ENCODE results near the gene PCBP1.
"Not testable (repeated sequence)": the region's sequence is repeated elsewhere in the genome, so short reads cannot be mapped to it uniquely, and the experiment has no call there.

The PCBP1 gene

DNA sequence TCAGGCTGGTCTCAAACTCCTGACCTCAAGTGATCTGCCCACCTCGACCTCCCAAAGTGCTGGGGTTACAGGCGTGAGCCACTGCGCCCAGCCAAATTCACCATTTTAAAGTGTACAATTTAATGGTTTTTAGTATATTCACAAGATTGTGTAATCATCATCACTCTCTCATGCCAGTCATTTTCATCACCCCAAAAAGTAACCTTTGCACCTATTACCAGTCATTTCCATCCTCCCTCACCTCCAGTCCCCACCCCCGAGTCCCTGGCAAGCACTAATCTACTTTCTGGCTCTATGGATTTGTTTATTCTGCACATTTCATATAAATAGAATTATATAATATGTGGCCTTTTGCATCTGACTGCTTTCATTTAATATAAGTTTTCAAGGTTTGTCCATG lies 10.8 kb downstream of the PCBP1 start:
- DNase-seq (ENCODE audit: low read depth) = no peak

DNA sequence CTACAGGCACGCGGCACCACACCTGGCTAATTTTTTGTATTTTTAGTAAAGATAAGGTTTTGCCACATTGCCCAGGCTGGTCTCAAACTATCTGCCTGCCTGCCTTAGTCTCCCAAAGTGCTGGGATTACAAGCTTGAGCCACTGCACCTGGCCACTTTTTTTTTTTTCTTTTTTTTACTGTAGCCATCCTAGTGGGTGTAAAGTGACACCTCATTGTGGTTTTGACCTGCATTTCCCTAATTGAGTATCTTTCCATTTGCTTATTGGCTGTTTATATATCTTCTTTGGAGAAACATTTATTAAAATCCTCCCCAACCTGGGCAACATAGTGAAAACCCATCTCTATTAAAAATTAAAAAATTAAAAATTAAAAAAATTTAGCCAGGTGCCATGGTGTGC lies 12.0 kb downstream of the PCBP1 start:
- DNase-seq (ENCODE audit: low read depth) = no peak

DNA sequence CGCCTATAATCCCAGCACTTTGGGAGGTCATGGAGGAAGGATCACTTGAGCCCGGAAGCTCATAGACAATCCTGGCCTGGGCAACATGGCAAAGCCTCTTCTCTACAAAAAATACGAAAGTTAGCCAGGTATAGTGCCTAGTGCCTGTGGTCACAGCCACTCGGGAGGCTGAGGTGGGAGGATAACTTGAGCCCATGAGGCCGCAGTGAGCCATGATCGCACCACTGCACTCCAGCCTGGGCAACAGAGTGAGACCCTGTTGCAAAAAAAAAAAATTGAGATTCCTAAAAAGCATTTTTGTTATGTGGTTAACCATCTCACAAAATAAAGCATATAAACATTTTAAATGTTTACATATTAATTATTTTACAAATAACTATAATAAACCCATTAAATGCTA lies 13.9 kb downstream of the PCBP1 start:
- DNase-seq (ENCODE audit: low read depth) = no peak

DNA sequence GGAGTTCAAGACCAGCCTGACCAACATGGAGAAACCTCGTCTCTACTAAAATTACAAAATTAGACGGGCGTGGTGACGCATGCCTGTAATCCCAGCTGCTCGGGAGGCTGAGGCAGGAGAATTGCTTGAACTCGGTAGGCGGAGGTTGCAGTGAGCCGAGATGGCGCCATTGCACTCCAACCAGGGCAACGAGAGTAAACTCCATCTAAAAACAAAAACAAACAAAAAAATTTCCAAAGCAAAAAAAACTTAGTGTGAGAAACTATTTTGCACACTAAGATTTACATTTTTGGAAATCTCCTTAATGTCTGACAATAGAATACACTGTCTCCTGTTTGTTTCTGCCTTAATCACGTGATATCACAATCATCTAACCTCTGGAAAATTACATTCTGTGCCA lies 14.4 kb downstream of the PCBP1 start:
- not testable (repeated sequence) for DNase-seq (ENCODE audit: low read depth)

DNA sequence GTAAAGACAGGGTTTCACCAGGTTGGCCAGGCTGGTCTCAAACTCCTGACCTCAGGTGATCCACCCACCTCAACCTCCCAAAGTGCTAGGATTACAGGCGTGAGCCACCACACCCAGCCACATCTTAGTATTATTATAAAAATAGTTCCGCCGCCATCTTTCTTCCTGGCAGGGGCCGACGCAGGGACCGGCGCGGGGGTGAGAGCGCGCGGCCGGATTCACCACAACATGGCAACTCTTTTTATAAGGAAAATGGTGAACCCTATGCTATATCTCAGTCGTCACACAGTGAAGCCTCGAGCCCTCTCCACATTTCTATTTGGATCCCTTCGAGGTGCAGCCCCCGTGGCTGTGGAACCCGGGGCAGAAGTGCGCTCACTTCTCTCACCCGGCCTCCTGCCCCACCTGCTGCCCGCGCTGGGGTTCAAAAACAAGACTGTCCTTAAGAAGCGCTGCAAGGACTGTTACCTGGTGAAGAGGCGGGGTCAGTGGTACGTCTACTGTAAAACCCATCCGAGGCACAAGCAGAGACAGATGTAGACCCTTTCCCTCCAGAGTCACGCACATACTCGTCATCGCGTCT lies 15.1 kb downstream of the PCBP1 start:
- DNase-seq (ENCODE audit: low read depth) = not testable (repeated sequence)

DNA sequence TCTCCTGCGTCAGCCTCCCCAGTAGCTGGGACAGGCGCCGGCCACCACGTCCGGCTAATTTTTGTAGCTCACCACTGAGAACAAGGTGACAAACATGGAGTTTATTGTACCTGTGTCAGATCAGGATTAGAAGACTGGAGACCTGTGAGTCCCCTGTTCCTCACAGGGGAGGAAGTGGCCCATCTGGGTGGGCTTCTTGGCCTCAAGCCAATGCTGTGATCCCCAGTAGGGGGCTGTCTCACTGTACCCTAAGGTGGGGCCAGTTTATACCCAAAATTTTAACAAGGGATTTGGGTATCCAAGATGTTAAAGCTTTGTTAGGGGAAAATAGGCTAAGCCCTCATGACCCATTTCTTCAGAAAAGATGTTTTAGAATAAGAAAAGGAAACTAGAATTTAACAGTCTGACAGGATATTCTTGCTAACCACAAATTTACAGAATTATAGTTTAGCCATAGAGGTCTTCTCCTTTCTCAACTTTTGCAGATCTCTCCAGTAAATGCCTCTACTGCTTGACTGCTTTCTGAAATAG lies 16.3 kb downstream of the PCBP1 start:
- no peak for DNase-seq (ENCODE audit: low read depth)

DNA sequence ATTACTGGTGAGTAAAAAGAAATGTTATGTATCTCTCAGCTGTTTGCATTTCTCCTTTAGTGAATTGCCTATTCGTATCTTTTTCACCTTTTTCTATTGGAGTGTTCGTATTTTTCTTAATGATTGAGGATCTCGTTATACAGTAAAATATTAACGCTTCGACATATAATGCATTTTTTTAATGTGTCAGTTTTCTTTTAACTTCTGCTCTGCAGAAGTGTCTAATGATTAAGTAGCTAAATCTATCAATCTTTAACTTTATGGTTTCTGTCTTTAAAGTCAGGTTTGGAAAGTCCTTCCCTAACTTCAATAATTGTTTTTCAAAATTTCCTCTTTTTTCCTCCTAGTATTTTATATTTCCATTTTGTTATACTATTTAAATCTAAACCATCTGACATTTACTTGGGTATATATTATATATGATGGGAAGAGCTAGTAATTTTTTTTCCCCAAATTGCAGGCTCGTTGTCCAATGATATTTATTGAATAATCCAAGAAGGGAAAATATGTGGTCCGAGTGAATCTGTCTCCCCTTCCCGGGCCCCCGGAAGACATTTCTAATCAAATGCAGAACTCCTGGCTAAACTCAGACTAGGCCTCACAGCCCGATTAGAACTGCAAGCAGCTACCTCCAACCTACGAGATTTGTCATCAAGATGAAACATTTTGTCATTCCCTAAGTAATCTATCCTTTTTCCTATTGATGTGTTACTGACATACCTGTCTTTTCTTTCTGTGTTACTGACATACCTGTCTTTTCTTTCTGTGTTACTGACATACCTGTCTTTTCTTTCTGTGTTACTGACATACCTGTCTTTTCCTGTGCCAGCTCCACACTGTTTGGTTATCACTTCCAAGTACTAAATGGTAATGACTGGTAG lies 17.2 kb downstream of the PCBP1 start:
- no peak for DNase-seq (ENCODE audit: low read depth)

DNA sequence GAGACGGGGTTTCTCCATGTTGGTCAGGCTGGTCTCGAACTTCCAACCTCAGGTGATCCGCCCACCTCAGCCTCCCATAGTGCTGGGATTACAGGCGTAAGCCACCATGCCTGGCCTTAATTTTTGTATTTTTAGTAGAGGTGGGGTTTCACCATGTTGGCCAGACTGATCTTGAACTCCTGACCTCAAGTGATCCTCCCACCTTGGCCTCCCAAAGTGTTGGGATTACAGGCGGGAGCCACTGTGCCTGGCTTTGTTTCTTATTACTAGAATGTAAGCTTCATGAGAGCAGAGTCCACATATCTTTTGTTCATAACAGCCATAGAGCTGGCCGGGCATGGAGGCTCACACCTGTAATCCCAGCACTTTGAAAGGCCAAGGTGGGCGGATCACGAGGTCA lies 18.9 kb downstream of the PCBP1 start:
- not testable (repeated sequence) for DNase-seq (ENCODE audit: low read depth)

DNA sequence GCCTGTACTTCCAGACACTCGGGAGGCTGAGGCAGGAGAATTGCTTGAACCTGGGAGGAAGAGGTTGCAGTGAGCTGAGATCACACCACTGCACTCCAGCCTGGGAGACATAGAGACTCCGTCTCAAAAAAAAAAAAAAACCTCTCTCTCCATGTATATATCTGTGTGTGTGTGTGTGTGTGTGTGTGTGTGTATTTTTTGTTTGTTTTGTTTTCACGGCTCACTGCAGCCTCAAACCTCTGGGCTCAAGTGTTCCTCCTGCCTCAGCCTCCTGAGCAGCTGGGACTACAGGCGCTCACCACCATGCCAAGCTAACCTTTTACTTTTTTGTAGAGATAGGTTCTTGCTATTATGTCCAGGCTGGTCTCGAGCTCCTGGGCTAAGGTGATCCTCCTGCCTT lies 23.1 kb downstream of the PCBP1 start:
- not testable (repeated sequence) for DNase-seq (ENCODE audit: low read depth)

DNA sequence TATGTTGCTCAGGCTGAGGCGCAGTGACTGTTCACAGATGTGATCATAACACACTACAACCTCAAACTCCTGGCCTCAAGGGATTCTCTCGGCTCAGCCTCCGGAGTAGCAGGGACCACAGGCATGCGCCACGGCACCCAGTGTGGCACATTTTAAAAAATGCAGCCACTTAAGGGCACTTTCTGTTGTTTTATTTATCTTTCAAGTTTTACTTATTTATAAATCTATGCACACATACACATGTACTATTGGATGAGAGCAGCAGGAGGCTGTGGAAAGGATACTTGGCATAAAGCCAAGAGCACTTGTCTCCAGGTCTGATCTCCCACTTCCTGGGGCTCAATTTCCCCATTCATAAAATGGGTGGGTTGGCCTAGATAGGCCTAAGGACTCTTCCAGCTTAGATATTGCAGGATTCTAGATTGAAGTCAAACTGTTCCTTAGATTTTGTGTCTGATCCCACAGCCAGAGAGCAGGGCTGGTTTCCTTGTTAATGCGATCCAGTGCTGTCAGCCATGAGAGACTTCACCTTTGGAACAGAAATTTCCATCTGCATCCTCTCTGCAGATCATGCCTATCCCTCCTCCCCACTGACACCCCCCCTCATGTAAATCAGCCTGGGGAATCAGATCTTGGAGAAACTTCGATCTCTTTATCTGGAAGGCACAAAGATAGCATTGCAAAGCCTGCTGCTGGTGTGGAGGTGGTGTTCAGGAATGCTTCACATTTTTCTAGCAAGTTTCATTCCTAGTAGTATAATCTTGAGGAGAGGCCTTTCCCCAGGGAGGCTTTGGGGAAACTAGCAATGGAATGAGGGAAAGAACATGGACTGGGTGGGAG lies 24.7 kb downstream of the PCBP1 start:
- no peak for DNase-seq (ENCODE audit: low read depth)

DNA sequence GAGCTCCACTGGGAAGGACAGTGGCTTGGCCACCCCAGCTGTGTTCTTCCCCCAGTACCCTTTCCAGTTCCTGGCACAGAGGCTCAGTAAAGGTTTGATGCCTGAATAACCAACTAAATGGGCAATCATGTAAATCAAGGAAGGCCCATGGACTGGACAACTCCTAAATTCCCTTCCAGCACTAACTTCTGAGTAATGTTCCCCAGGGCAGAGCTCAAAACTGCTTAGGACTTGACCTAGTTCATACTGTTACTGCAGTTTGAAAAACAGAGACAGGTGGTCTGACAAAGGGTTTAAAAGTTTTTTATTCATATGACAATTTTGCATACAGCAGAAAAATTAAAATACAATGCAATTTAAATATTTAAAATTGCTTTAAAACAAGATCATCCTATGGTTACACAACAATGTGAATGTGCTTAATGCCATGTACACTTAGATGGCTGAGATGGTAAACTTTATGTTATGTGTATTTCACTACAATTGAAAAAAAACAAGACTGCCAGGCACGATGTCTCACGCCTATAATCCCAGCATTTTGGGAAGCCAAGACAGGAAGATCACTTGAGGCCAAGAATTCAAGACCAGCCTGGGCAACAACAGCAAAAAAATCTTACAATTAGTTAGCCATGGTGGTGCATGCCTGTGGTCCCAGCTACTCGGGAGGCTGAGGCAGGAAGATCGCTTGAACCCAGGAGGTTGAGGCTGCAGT lies 26.2 kb downstream of the PCBP1 start:
- DNase-seq (ENCODE audit: low read depth) = no peak

DNA sequence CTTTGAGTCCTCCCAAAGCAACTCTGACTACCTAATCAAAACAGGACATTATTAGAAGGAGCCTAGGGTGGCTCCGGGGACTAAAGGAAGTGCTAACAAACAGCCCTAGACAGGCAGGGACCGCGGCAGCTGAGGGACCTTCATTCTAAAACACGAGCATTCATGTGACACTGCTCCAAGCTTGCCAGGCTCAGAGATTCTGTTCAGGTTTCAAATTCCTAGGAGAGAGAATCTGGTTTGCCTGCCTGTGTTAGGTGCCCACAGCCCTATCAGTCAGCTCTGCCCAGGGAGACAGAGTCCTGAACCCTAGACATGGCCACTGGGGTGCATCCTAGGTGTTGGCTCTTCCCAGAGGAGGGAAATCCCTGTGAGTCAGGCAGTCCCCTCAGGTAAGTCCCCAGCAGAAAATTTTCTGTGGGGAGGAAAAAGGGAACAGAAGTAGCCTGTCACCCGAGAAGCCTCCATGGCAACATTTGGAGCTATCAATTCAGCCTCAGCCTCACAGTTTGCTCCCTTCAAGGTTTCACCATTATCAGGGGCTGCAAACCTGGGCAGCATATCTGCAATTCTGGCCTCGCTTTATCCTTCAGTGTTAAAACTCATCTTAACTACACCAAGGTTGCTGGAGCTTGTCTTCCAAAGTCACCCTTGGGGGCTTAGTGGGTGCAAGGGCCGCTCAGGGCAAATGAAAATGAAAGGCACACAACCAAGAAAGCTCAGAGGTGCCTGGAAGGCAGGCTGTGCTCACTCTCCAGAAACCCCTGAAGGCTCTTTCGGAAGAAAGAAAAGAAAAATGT lies 28.6 kb downstream of the PCBP1 start:
- DNase-seq (ENCODE audit: low read depth) = no peak

DNA sequence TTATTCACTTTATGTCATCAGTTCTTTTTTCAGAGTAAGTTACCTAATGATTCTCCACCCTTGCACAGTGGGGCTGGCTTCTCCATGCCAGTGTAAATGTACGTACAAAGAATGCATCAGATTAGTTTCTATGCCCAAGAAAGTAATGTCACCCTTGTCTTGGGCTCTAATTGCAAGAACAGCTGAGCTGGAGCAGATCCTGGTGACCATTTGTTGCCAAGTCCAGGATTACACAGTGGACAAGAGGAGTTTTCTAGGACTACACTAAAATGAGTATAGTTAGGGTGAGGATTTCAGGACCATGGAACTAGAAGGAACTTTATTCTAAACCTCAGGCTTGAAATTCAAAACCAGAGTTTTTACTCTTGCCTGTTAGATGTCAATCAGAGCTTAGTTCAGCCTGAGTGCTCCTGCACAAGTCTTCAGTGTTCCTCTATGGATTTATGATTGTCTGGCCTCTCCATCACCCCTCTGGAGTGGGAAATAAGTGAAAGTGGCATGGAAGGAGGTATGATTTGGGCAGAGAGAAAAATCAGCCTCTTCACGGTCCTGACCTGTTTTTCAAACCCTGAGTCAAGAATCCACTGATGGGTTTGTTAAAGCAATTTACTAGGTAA lies 29.8 kb downstream of the PCBP1 start:
- DNase-seq (ENCODE audit: low read depth) = no peak

DNA sequence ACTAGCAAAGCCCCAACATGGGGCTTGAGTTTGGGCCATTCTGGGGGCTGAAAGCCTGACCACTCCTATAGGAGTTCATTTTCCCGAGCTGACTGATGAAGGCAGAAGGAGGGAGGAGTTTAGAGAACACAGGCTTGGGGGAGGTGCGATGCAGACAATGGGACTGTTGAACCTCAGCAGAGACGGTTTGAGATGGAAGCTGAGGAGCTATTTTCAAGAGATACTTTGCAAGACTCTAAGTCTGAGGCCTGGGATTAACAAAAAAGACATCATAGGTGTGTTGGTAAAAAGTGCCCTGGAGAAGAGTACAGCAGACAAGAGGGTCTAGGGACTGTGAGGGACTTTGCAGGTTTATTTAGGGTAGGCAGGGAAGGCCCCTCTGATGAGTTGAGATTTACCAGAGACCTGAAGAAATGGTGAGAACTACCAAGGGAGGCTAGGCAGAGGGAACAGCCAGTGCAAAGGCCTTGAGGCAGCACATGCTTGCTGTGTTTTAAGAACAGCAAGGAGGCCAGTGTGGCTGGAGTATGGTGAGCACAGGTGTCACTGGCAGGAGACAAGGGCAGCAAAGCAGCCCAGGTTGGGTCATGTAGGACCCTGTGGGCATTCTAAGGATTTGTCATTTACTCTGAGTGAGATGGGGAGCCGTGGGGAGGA lies 31.6 kb downstream of the PCBP1 start:
- no peak for DNase-seq (ENCODE audit: low read depth)

DNA sequence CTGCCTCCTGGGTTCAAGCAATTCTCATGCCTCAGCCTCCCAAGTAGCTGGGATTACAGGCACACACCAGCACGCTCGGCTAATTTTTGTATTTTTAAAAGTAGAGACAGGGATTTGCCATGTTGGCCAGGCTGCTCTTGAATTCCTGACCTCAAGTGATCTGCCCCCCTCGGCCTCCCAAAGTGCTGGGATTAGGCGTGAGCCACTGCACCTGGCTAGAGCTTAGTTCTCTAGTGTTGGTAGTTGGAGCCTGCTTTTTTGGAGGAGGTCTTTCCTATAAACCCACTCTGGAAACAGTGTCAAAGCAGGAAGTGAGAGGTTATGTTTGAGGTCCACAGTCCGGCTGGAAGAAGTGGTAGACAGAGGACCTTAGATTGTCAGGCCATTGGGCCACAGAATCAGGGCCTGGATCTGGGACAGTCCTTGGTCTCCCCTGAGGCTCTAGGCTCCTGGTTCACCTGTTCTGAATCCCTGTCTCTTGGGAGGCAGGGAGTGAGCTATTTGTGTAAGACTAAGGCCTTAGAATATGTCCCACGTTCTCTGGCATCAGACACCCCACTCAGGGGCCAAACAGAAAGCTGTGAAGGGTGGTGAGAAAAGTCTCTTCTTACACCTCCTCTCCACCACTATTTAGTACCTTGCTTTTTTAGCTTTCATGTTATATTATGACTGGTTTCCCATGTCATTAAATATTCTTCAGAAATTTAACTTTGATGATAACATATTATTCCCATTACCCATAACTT lies 34.5 kb downstream of the PCBP1 start:
- DNase-seq (ENCODE audit: low read depth) = no peak

DNA sequence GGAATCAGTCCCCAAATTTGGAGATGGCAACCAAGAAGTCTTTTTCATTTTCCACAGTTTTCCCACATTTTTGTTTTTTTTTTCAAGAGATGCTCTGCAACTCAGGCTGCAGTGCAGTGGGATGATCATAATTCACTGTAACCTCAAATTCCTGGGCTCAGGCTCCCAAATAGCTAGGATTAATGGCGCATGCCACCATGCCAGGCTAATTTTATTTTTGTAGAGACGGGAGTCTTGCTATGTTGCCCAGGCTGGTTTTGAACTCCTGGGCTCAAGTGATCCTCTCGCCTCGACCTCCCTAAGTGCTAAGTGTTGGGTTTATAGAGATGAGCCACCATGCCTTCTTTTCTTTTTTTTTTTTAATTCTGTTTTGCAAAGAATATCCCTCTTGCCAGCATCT lies 35.2 kb downstream of the PCBP1 start:
- DNase-seq (ENCODE audit: low read depth) = no peak

DNA sequence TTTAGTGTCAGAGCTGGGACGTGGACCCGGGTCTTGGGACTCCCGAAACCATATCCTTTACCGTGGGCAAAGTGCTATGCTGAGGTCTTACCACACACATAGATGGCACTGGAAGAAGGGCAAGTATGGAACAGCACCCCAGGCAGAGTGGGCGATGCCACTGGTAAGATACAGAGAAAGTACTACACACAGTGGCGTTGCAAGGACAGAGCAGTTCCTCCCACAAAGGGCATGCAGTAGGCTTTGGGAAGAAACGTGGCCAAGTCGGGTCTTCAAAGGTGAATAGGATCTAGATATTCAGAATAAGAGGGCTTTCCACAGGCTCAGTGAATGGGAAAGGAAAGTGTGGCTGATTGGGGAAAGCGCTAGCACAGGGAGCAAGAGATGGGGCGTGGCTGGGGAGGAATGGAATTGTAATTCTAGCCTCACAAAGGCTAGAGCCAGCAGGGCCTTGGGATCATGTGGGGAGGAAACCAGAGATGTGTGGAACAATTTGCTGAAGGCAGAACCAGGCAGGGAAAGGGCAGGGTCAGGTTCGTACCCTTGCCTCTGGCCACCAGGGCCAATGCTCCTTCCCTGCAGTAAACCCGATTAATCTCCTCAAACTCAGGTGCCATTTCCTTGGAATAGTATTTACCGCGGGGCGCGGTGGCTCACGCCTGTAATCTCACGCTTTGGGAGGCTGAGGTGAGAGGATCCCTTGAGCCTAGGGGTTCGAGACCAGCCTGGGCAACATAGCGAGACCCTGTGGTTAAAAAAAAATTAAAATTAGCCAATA lies 36.0 kb downstream of the PCBP1 start:
- DNase-seq (ENCODE audit: low read depth) = no peak

DNA sequence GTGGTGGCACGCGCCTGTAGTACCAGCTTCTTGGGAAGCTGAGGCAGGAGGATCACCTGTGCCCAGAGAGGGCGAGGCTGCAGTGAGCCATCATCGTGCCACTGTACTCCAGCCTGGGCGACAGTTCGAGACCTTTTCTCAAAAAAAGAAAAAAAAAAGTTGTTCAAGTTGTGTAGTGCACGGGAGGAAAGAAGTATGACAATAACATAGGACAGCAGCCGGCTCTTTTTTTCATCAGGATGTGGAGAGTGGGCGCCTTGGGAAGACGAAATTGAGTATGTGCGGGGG lies 36.5 kb downstream of the PCBP1 start:
- no peak for DNase-seq (ENCODE audit: low read depth)

DNA sequence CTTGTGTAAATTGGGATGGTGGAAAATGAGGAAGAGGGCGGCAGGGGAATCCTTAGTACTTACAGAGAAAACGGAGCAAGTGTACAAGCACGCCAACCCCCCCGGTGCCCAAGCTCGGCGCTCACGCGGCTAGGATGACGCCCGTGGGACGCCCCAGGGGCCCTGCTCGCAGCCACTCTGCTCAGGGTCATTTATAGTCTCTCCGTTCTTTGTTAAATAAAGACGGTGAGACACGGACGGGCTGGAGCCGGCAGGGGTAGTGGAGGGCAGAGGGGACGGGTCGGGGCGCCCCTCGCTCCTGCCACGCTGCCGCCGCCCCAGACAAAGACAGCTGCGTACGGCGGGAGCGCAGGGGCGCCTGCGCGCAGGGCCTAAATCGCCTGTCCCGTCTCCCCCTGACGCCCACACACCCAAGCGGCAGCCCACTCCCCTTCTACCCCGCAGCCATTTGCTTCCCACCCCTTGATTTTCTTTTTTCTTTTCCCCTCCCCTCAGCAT lies 37.8 kb downstream of the PCBP1 start:
- peak; percentile 52 for DNase-seq (ENCODE audit: low read depth)

All from stimulated activated CD8-positive, alpha-beta memory T cell treated with anti-CD3 and anti-CD28 coated beads, Interleukin-4, amount 100 ng/mL, for 24 hours (primary cell).